Mesodermal cell (in vitro differentiated cells): ENCODE measurements around the gene SELENOW.

ENCODE experiments used
- H3K27ac ChIP-seq: 2 replicates; pipeline ENCODE4 v1.7.0; 2013; ENCODE audit warnings: mild to moderate bottlenecking, low read depth, low read length, moderate library complexity; ENCODE audit not compliant: severe bottlenecking
- H3K36me3 ChIP-seq: 2 replicates; pipeline ENCODE4 v1.7.1; 2013; ENCODE audit warnings: mild to moderate bottlenecking, low read length, moderate library complexity; ENCODE audit not compliant: control insufficient read depth, insufficient read depth
- H3K4me1 ChIP-seq: one replicate; pipeline ENCODE4 v1.7.1; 2013; ENCODE audit warnings: mild to moderate bottlenecking, low read length; ENCODE audit not compliant: insufficient read depth, control insufficient read depth, poor library complexity, severe bottlenecking
- H3K4me3 ChIP-seq: 2 replicates; pipeline ENCODE4 v1.7.0; 2013; ENCODE audit warnings: low read length, control low read depth, mild to moderate bottlenecking; ENCODE audit not compliant: insufficient read depth, poor library complexity, severe bottlenecking; ENCODE audit errors: extremely low read depth
- H3K9me3 ChIP-seq: 2 replicates; pipeline ENCODE4 v1.7.1; 2013; ENCODE audit warnings: mild to moderate bottlenecking, low read length, moderate library complexity; ENCODE audit not compliant: control insufficient read depth
- whole genome bisulfite sequencing, 2 experiments: methylation state at CpG; one replicate each; pipeline ENCODE4 v1.1.5; 2013; ENCODE audit warnings: missing lambda C conversion rate in 2 of 2; ENCODE audit not compliant: insufficient coverage in 2 of 2; 5-methylcytosine and 5-hydroxymethylcytosine counted together

The SELENOW gene

DNA sequence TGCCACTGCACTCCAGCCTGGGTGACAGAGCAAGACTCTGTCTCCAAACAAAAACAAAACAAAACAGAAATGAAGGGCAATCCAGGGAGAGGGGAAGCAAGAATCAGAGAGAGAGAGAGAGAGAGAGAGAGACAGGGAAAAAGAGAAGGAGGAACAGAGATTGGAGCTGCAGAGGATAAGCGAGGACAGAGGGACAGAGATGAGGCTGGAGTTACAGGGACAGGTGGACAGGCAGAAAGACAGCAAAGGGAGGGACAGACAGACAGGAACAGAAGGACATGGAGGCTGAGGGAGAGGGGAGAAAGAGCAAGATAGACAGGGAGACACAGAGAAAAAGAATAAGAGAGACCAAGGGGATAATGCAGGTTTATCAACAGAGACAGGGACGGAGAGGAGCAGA, 41.9 kb downstream of the SELENOW start:
- H3K36me3 ChIP-seq: no peaks in the 10 kb centered on the region
- 88 to 100% methylated on average over 2 of the region's 2 CpGs for WGBS, 2 experiments
- peaks cover 5% of the 10 kb centered on the region for H3K4me1 ChIP-seq
- no peak overlapping the region for H3K27ac ChIP-seq
- no peaks in the 10 kb centered on the region for H3K9me3 ChIP-seq
- no peak overlapping the region for H3K4me3 ChIP-seq

DNA sequence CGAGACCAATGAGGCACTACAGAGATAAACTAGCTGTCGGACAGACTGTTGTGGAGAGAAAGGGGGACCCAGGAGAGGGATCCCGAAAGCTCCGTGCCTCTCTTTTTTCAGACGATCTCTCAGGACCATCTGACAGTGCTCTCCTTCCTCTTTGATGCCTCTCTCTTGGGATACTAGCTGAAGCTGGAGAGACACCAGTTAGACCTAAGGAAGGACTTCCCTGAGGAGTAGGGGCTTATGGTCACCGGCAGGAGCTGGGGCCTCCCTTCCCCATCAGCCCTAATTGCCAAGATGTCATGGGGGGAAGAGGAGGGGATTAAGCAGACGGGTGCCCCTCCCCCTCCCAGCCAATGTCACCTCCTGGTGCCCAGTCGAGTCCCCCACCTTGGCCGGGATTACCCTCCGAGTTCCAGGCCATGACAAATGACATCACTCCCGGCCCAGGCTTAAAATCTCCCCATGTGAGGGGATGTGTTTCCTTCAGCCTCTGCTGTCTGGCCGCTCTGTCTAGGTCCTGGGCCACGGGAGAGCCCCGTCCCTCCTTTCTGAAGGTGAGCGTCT, 43.0 kb downstream of the SELENOW start, which contains the start of gene CRX:
Gene CRX (plus strand): TSS at position 478 of the 561 bp plus-strand sequence. CDS start 12,507 bp downstream, outside the sequence.
- peaks cover 5% of the 10 kb centered on the region for H3K4me1 ChIP-seq
- 77 to 83% methylated on average over 5 to 7 of the region's 15 CpGs for WGBS, 2 experiments
- no peaks in the 10 kb centered on the region for H3K36me3 ChIP-seq
- H3K9me3 ChIP-seq: peaks cover under 1% of the 10 kb centered on the region
- H3K27ac ChIP-seq: no peak within 1 kb of the TSS
- no peak within 1 kb of the TSS for H3K4me3 ChIP-seq

DNA sequence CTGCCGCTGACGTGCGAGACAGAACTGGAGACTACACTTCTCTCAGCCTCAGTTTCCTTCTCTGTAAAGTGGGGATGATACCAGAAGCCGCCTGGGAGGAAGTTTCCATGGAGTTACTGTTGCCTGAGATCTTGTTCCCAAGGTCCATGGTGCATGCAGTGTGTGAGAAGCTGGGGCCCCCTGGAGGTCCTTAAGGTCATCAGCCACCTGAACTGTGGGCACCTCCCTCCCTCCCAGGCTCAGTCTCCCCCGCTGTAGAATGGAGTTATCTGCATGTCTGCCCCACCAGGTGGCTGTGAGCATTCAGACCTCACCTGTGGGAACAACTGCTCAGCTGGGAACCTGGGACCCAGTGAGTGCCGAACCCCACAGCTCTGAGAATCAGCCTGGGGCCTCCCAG, 45.9 kb downstream of the SELENOW start:
- Histone ChIP-seq H3K36me3 (no peaks in the 10 kb centered on the region), H3K4me1 (peaks cover 5% of the 10 kb centered on the region), H3K4me3 (no peak overlapping the region), H3K27ac (no peak overlapping the region), H3K9me3 (peaks cover 7% of the 10 kb centered on the region)
- WGBS, 2 experiments: 91 to 93% methylated on average over 3 to 6 of the region's 6 CpGs

- H3K4me3 ChIP-seq: no peak overlapping the region
- 95 to 97% methylated on average over 6 of the region's 6 CpGs for WGBS, 2 experiments
- H3K9me3 ChIP-seq: peaks cover 7% of the 10 kb centered on the region
Measured at GRCh38 chr19:47826800-47827199, 48.3 kb downstream of the SELENOW start.

GRCh38 chr19:47832723-47833122, 54.2 kb downstream of the SELENOW start:
- no peaks in the 10 kb centered on the region for H3K9me3 ChIP-seq
- H3K4me1 ChIP-seq: no peaks in the 10 kb centered on the region
- 100% methylated on average over 1 of the region's 4 CpGs; no CpG with 5 or more reads in 1 of the 2 experiments for WGBS, 2 experiments

More at GRCh38 chr19:47826800-47827199, 48.3 kb downstream of the SELENOW start:
- Histone ChIP-seq H3K4me1 (peaks cover 2% of the 10 kb centered on the region), H3K36me3 (no peaks in the 10 kb centered on the region), H3K27ac (no peak overlapping the region)

More at GRCh38 chr19:47832723-47833122, 54.2 kb downstream of the SELENOW start:
- no peak overlapping the region for H3K27ac ChIP-seq
- H3K36me3 ChIP-seq: no peaks in the 10 kb centered on the region
- H3K4me3 ChIP-seq: no peak overlapping the region
